GM12878 (cell line): ENCODE measurements around the gene CLEC3A. TPM values are rescaled to one million over a fixed set of nuclear protein-coding genes. Genes with fewer than 3 reads are reported as not detected.

Experiments
- ATAC-seq: fragments of 200-7000 bp; cut with Tn5 transposase; 3 replicates; pipeline ENCODE4 v1.9.1; 2020; ENCODE audit warnings: mild to moderate bottlenecking, moderate library complexity
- BruUV-seq: library from RNA; stranded (reverse); fragments of 400-500 nt; replicated peaks from 2 replicates; lab custom pipeline; 2021; lab: Mats Ljungman, UMichigan
- CTCF ChIA-PET: fragments of 300-600 bp; sonication (Branson Sonifier 250); formaldehyde crosslinking; extraction: SDS; loops from one replicate; lab custom pipeline; 2021; ENCODE audit warnings: inconsistent platforms; lab: Yijun Ruan, JAX
- POLR2A ChIA-PET: fragments of 350-600 bp; formaldehyde crosslinking; extraction: SDS; loops from one replicate; lab custom pipeline; 2021; ENCODE audit warnings: inconsistent platforms; lab: Charles Lee
- RAD21 ChIA-PET: fragments of 300-600 bp; sonication (Branson Sonifier 250); formaldehyde crosslinking; loops from one replicate; lab custom pipeline; 2023; ENCODE audit warnings: antibody characterized with exemption; ENCODE audit not compliant: unreplicated experiment; lab: Charles Lee
- SMC1A ChIA-PET: fragments of 300-600 bp; sonication (Branson Sonifier 250); formaldehyde crosslinking; loops from one replicate; lab custom pipeline; 2023; ENCODE audit not compliant: unreplicated experiment, uncharacterized antibody; lab: Charles Lee
- DNase-seq: peaks from one replicate; pipeline ENCODE4 v3.0.0-alpha.2; 2011; ENCODE audit warnings: low read depth, low spot score
- FAIRE-seq: peaks from 3 replicates; lab custom pipeline; 2011; peaks lifted over from hg19 to GRCh38; lab: Jason Lieb, UNC
- H2AFZ ChIP-seq: 2 replicates; pipeline ENCODE4 v1.6.0; 2011; ENCODE audit warnings: low read depth, low read length, control low read depth; ENCODE audit not compliant: control insufficient read depth
- H3K27ac ChIP-seq: 2 replicates; pipeline ENCODE4 v1.5.1; 2011; ENCODE audit warnings: control low read depth; ENCODE audit not compliant: control insufficient read depth, insufficient read depth
- H3K27me3 ChIP-seq, 2 experiments: replicated peaks in 1 of 2; 2 replicates each; pipeline versions ENCODE4 v1.6.0 to v1.6.1; 2011; ENCODE audit warnings: low read length in 1 of 2; ENCODE audit not compliant: control insufficient read depth in 2 of 2, insufficient read depth in 2 of 2
- H3K36me3 ChIP-seq, 2 experiments: 2 replicates each; pipeline ENCODE4 v1.5.1; 2011; ENCODE audit warnings: low read length in 1 of 2; ENCODE audit not compliant: control insufficient read depth in 2 of 2, insufficient read depth in 2 of 2
- H3K4me1 ChIP-seq: 2 replicates; pipeline ENCODE4 v1.6.1; 2011; ENCODE audit warnings: mild to moderate bottlenecking, low read length, moderate library complexity, mixed read lengths; ENCODE audit not compliant: control insufficient read depth, insufficient read depth
- H3K4me2 ChIP-seq: 2 replicates; pipeline ENCODE4 v1.6.0; 2011; ENCODE audit warnings: control low read depth; ENCODE audit not compliant: control insufficient read depth, insufficient read depth
- H3K4me3 ChIP-seq: fragments of 200-600 bp; sonication (generic); 2 replicates; pipeline ENCODE4 v1.5.1; 2016
- H3K79me2 ChIP-seq: 2 replicates; pipeline ENCODE4 v1.6.0; 2011; ENCODE audit warnings: low read length; ENCODE audit not compliant: control insufficient read depth, insufficient read depth
- H3K9ac ChIP-seq: 2 replicates; pipeline ENCODE4 v1.8.0; 2011; ENCODE audit warnings: low read length, control low read depth, mixed read lengths; ENCODE audit not compliant: control insufficient read depth, insufficient read depth
- H3K9me3 ChIP-seq: replicated peaks from 3 replicates; pipeline ENCODE4 v1.5.1; 2011; ENCODE audit warnings: mild to moderate bottlenecking, low read length; ENCODE audit not compliant: control insufficient read depth, insufficient read depth
- H4K20me1 ChIP-seq: 2 replicates; pipeline ENCODE4 v1.6.0; 2011; ENCODE audit not compliant: control insufficient read depth, insufficient read depth
- DPF2 ChIP-seq: fragments of 450-650 bp; IDR thresholded peaks from 2 replicates; pipeline ENCODE4 v1.6.1; 2017; ENCODE audit warnings: mild to moderate bottlenecking
- FOS ChIP-seq: IDR thresholded peaks from 3 replicates; pipeline ENCODE4 v1.6.1; 2011; ENCODE audit warnings: borderline replicate concordance; ENCODE audit not compliant: insufficient read length; ENCODE audit errors: extremely low read depth
- FOXM1 ChIP-seq: IDR thresholded peaks from 2 replicates; pipeline ENCODE4 v1.6.1; 2012; ENCODE audit warnings: low read depth, mild to moderate bottlenecking, inconsistent platforms, low read length, moderate library complexity
- HCFC1 ChIP-seq: fragments of 150-350 bp; IDR thresholded peaks from 2 replicates; pipeline ENCODE4 v1.6.1; 2014; ENCODE audit warnings: low read length
- IKZF1 ChIP-seq: fragments of 450-650 bp; conservative IDR thresholded peaks from 2 replicates; pipeline ENCODE4 v1.6.1; 2017; ENCODE audit warnings: antibody characterized with exemption, mild to moderate bottlenecking
- NBN ChIP-seq: fragments of 450-650 bp; IDR thresholded peaks from 2 replicates; pipeline ENCODE4 v1.6.1; 2016
- NFIC ChIP-seq: IDR thresholded peaks from 2 replicates; pipeline ENCODE4 v1.6.1; 2012; ENCODE audit warnings: low read depth, mild to moderate bottlenecking, inconsistent platforms, low read length, moderate library complexity
- PBX3 ChIP-seq: IDR thresholded peaks from 2 replicates; pipeline ENCODE4 v1.6.1; 2011; ENCODE audit warnings: mild to moderate bottlenecking, low read depth, low read length, moderate library complexity; ENCODE audit not compliant: insufficient replicate concordance
- RCOR1 ChIP-seq: conservative IDR thresholded peaks from 2 replicates; pipeline ENCODE4 v1.6.1; 2012; ENCODE audit warnings: low read depth, low read length, improper control_type of control experiment
- SKIL ChIP-seq: fragments of 450-650 bp; IDR thresholded peaks from 2 replicates; pipeline ENCODE4 v1.6.1; 2017; ENCODE audit warnings: mild to moderate bottlenecking, low read depth, inconsistent platforms; ENCODE audit not compliant: poor library complexity, severe bottlenecking
- SMC3 ChIP-seq: IDR thresholded peaks from 2 replicates; pipeline ENCODE4 v1.6.1; 2011; ENCODE audit warnings: low read length, improper control_type of control experiment, borderline replicate concordance
- USF1 ChIP-seq: IDR thresholded peaks from 2 replicates; pipeline ENCODE4 v1.6.1; 2011; ENCODE audit warnings: borderline replicate concordance, low read depth, mild to moderate bottlenecking, moderate library complexity, mixed read lengths, low read length; ENCODE audit not compliant: insufficient read depth; ENCODE audit errors: extremely low read length
- ZBED1 ChIP-seq: IDR thresholded peaks from 2 replicates; pipeline ENCODE4 v1.6.1; 2016; ENCODE audit warnings: borderline replicate concordance
- ZBTB11 ChIP-seq: fragments of 450-650 bp; formaldehyde crosslinking; IDR thresholded peaks from 2 replicates; pipeline ENCODE4 v1.5.0; 2022; ENCODE audit warnings: mild to moderate bottlenecking, missing genetic modification characterization
- WGBS: methylation state at CpG from one replicate; pipeline ENCODE4 v1.1.6; 2016; ENCODE audit warnings: low lambda C conversion rate; ENCODE audit not compliant: insufficient replicate concordance, insufficient coverage; ENCODE audit errors: missing lambda C conversion rate; 5-methylcytosine and 5-hydroxymethylcytosine counted together
- in situ Hi-C: fragments of 300-500 bp; cut with MboI; formaldehyde crosslinking; loops from 9 replicates; pipeline ENCODE4 v1.14.3; 2018; ENCODE audit warnings: mixed read lengths
- intact Hi-C: fragments of 100-400 bp; cut with micrococcal nuclease; formaldehyde crosslinking; loops from one replicate; pipeline ENCODE4 v1.14.2; 2022; ENCODE audit not compliant: unreplicated experiment
- polyA plus RNA-seq, 11 experiments: library from polyadenylated mRNA; depleted of rRNA in 4 of 11; unstranded in 6 of 11; stranded (reverse) in 5 of 11; fragments of >200 nt; fragmentation: Nextera tagmentation in 4 of 11; fragmentation: Illumina TruSeq in 1 of 11; extraction: Ambion mirVana in 4 of 11; extraction: Trizol in 1 of 11; gene quantifications; 1 replicate in 1 of 11; 2 replicates in 10 of 11; pipeline versions ENCODE4 v1.2.1 to v1.2.3, GENCODE V29; 2011 to 2016; ENCODE audit warnings: inconsistent platforms in 2 of 11, missing spikeins in 2 of 11, low read depth in 1 of 11
- total RNA-seq, 4 experiments: library from RNA; depleted of rRNA in 3 of 4; stranded (reverse); fragments of >200 nt in 3 of 4; fragmentation: Illumina TruSeq in 1 of 4; extraction: Trizol in 1 of 4; gene quantifications; 2 replicates each; pipeline versions ENCODE4 v1.2.1 to v1.2.3, GENCODE V29; 2013 to 2021

The CLEC3A gene
- total and polyA plus RNA-seq, 10 of the 15 experiments (the other 5 are each of a cell fraction or from before 2014, with no cell fraction given): not detected

- in situ Hi-C loops: no loop called here
- ATAC-seq (no peak), DNase-seq (no peak), FAIRE-seq (no peak)
- H3K4me3 ChIP-seq: no peak overlapping the region
- no peak overlapping the region for H3K4me2 ChIP-seq
- SMC1A ChIA-PET: interaction anchor here (0.6 to 0.9 kb wide), 2 partner anchors 28 to 299 kb away, joined by 3 read pairs; no protein-coding TSS in a partner anchor
- CTCF ChIA-PET: no interaction called here
- H3K79me2 ChIP-seq: no peaks in the 10 kb centered on the region
- no peaks in the 10 kb centered on the region for H3K9me3 ChIP-seq
- no peaks in the 10 kb centered on the region for H4K20me1 ChIP-seq
- no peaks in the 10 kb centered on the region for H3K36me3 ChIP-seq
- no peaks in the 10 kb centered on the region for H3K4me1 ChIP-seq
- intact Hi-C loops: loop anchor here (10.0 kb wide), 2 partner anchors 371 to 741 kb away; no protein-coding TSS in a partner anchor
- BruUV-seq: no TSS peak
- H3K9ac ChIP-seq: no peak overlapping the region
- H3K27ac ChIP-seq: no peak overlapping the region
- POLR2A ChIA-PET: no interaction called here
- no peak overlapping the region for H2AFZ ChIP-seq
- RAD21 ChIA-PET: no interaction called here
- 0% methylated on average over 3 of the region's 3 CpGs for WGBS
- no peaks in the 10 kb centered on the region for H3K27me3 ChIP-seq
- TF ChIP-seq HCFC1: no peak
- no peak for TF ChIP-seq USF1
- no peak for TF ChIP-seq RCOR1
- no peak for TF ChIP-seq DPF2
- TF ChIP-seq FOS: no peak
- no peak for TF ChIP-seq FOXM1
- TF ChIP-seq SMC3: no peak
- no peak for TF ChIP-seq ZBED1
- TF ChIP-seq PBX3: no peak
- TF ChIP-seq IKZF1: no peak
- TF ChIP-seq NFIC: no peak
- no peak for TF ChIP-seq NBN
- no peak for TF ChIP-seq SKIL
- TF ChIP-seq ZBTB11 (CRISPR knock-in tag): no peak
Observed at GRCh38 chr16:77975942-77976341, 46.4 kb upstream of the CLEC3A start.
